Mesenteric fat pad (tissue), 1 donor: ENCODE measurements around the gene RPL3. TPM values are rescaled to one million over a fixed set of nuclear protein-coding genes. Genes with fewer than 3 reads are reported as not detected.

ENCODE experiments used
- DNase-seq: peaks from one replicate; pipeline ENCODE4 v3.0.0-alpha.2; 2020; ENCODE audit warnings: low spot score
- total RNA-seq: library from RNA; stranded (reverse); fragmentation: NEBNext Ultra II Directional; extraction: Animal tissue kit (Norgen Biotek cat#: 25700); gene quantifications from one replicate; pipeline ENCODE4 v1.2.1, GENCODE V29; 2021
- donor health status: DM: yes; HTN: yes; CAD: no.

The RPL3 gene
- total RNA-seq, 1 donor from 2014 or later, result 1,402 TPM

- DNase-seq, result no peak
Observed at GRCh38 chr22:39265143-39265886, 54.1 kb downstream of the RPL3 start.

- no peak for DNase-seq
Observed at GRCh38 chr22:39264349-39265038, 54.9 kb downstream of the RPL3 start.

DNA sequence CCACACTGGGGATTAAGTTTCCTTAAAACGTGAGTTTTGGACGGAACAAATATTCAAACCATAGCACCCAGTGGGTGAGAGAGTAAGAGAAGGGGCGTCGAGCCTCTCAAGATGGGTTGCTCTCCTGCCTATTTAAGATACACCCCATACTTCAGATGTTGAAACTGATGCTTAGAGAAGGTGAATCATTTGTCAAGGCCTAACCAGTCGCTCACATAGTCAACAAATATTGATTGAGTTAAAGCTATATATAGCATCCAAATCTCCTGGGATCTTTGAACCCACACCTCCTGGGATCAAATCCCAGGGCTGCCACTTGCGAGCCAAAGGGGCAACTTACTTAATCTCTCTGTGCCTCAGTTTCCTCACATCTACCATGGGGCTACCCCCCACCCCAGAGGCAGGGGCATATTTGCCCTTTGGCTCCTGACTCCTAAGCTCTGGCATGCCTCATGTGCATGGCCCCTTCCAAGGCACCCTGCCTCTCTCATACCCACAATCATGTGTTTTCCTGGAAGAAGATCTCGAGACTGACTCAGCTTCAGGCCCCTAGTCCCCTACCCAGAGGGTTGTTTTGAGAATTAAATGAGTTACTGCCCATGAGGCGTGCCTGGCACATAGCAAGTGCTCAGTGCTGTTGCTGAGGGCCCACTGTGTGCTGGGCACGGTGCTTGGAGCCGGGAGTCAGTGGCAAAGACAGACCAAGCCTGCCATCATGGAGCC, 55.6 kb downstream of the RPL3 start:
- DNase-seq, result no peak

Other genes with a start within 250 kb of the RPL3 start
- 6.4 TPM for gene APOBEC3G, start 242.3 kb downstream of the RPL3 start, total RNA-seq
- gene APOBEC3H, start 222.4 kb downstream of the RPL3 start, total RNA-seq, result not detected
- gene CBX7, start 166.9 kb downstream of the RPL3 start, total RNA-seq, result 30.8 TPM
- 38.0 TPM for gene PDGFB, start 74.6 kb downstream of the RPL3 start, total RNA-seq
- gene SYNGR1, start 30.4 kb upstream of the RPL3 start, total RNA-seq, result 10.8 TPM
- gene TAB1, start 80.2 kb upstream of the RPL3 start, total RNA-seq, result 14.8 TPM
- 43.8 TPM for gene MGAT3, start 137.4 kb upstream of the RPL3 start, total RNA-seq
- 42.9 TPM for gene MIEF1, start 182.7 kb upstream of the RPL3 start, total RNA-seq
- 574 TPM for gene ATF4, start 200.9 kb upstream of the RPL3 start, total RNA-seq
- gene RPS19BP1, start 213.1 kb upstream of the RPL3 start, total RNA-seq, result 77.9 TPM